ENCODE results near the gene VPS52.
A peak's percentile ranks its signal among the peaks of the same experiment; 100 is the strongest.

The VPS52 gene

GRCh38 chr6:33313105-33313708 is 41.5 kb upstream of the VPS52 start:
- ATAC-seq: peak; percentile 24
- Mint-ChIP-seq H3K4me1 (peaks cover 55% of the 10 kb centered on the region), H3K27ac (peak overlapping the region; percentile 99), H3K4me3 (peak overlapping the region; percentile 100), H3K36me3 (peaks cover 81% of the 10 kb centered on the region), H3K9me3 (no peaks in the 10 kb centered on the region)
- peak in 1 of 2 donors; percentile 79 for DNase-seq (ENCODE audit: low spot score in 2 of 2)

DNA sequence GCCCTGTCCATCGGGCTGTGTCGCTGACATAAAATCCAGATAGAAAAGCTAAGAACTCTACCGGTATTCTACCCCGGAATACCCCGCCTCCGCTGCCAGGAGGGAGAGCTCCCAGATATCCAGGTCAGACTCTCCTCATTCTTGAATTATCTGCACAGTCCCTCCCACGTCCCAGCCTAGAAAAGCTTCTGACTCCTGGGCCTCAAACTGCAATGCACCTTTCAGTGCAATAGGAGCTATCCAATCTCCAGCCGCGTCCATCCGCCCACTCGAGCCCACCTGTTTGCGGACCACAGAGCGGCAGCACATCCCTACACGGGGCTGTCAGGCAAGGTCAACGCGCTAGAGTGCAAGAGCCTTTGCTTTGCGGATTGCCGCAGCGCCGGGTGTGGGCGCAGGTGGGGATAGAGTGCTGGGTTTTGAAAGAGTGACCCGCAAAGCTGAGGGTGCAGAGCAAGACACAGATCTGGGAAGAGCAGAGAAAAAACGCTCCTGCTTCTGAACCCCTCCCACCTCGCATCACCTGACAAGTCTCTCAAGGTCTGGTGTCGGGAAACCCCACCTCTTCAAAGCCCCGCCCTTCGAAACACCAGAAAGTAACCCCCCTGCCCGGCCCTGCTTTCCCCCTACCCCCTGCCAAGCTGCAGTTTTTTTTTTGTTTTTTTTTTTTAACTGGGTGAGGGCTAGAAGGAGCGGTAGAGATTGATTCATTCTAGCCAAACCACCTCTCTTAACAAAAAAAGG is 40.9 kb upstream of the VPS52 start:
- H3K4me1 Mint-ChIP-seq: peaks cover 50% of the 10 kb centered on the region
- H3K36me3 Mint-ChIP-seq: peaks cover 81% of the 10 kb centered on the region
- no peaks in the 10 kb centered on the region for H3K9me3 Mint-ChIP-seq
- ATAC-seq: peak; percentile 59
- DNase-seq (ENCODE audit: low spot score in 2 of 2): peak in 1 of 2 donors; percentile 81
- peak overlapping the region; percentile 99 for H3K27ac Mint-ChIP-seq
- H3K4me3 Mint-ChIP-seq: peak overlapping the region; percentile 100

- Mint-ChIP-seq H3K36me3 (peaks cover 100% of the 10 kb centered on the region), H3K4me3 (no peak overlapping the region), H3K9me3 (no peaks in the 10 kb centered on the region), H3K4me1 (peaks cover 44% of the 10 kb centered on the region), H3K27ac (peak overlapping the region; percentile 13)
- ATAC-seq (no peak), DNase-seq (ENCODE audit: low spot score in 2 of 2) (no peak)
These were observed 34.7 kb upstream of the VPS52 start for GRCh38 chr6:33306356-33306755.

GRCh38 chr6:33305052-33305451 is 33.4 kb upstream of the VPS52 start:
- peak overlapping the region; percentile 13 for H3K27ac Mint-ChIP-seq
- peaks cover 51% of the 10 kb centered on the region for H3K4me1 Mint-ChIP-seq
- DNase-seq (ENCODE audit: low spot score in 2 of 2) (no peak), ATAC-seq (no peak)
- H3K9me3 Mint-ChIP-seq: no peaks in the 10 kb centered on the region
- peaks cover 100% of the 10 kb centered on the region for H3K36me3 Mint-ChIP-seq
- no peak overlapping the region for H3K4me3 Mint-ChIP-seq

- DNase-seq (ENCODE audit: low spot score in 2 of 2): no peak
- Mint-ChIP-seq H3K4me3 (no peak overlapping the region), H3K9me3 (no peaks in the 10 kb centered on the region), H3K36me3 (peaks cover 100% of the 10 kb centered on the region), H3K27ac (peak overlapping the region; percentile 77), H3K4me1 (peaks cover 60% of the 10 kb centered on the region)
- no peak for ATAC-seq
These were observed 32.5 kb upstream of the VPS52 start for GRCh38 chr6:33304216-33304615.

DNA sequence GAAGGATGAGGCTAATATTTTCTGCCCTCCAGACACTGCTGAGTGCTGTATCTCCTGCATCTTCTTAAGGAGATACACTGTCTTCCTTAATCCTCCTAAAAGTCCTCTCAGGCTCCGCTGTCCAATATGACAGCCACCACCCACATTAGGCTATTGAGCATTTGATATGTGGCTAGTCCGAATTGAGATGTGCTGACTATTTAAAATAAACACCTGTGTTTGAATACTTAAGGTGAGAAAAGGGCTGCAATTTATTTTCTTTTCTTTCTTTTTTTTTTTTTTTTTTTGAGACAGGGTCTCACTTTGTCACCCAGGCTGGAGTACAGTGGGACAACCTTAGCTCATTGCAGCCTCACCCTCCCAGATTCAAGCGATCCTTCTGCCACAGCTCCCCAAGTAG is 30.2 kb upstream of the VPS52 start:
- Mint-ChIP-seq H3K27ac (peak overlapping the region; percentile 100), H3K4me1 (peaks cover 67% of the 10 kb centered on the region), H3K36me3 (peaks cover 96% of the 10 kb centered on the region), H3K9me3 (no peaks in the 10 kb centered on the region), H3K4me3 (no peak overlapping the region)
- ATAC-seq (no peak), DNase-seq (ENCODE audit: low spot score in 2 of 2) (no peak)

DNA sequence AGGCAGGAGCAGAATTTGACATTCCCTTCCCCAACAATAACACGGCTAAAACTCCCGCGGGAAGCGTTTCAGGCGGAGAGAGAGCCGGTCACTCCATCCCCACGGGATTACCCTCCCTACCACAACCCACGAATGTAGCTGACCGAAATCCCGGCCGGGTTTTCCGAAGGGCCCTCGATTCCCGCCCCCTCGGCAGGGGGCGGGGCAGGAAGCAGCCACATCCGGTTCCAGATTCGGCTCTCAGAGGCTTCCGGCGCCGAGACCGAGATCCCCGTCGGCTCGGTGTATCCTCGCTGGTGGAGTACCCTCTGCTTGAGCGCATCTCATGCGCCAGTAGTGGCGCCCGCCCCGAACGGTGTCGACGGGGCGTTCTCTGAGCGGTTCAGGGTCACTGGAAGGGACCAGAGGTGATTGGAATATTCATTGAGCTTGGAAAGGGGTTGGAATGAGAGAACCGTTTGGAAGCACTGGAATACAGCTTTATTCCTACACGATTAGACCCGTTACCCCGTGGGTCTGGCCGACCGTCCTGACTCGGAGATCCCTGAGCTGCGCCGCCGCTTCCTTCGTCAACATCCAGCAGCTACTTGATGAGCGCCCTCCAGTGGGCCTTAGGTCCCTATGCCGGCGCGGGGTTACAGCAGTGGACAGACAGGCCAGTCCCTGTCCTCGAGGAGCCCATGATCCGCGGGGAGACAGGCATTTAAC is 27.7 kb upstream of the VPS52 start:
- Mint-ChIP-seq H3K27ac (peak overlapping the region; percentile 100), H3K4me1 (peaks cover 58% of the 10 kb centered on the region), H3K9me3 (no peaks in the 10 kb centered on the region), H3K36me3 (peaks cover 91% of the 10 kb centered on the region), H3K4me3 (peak overlapping the region; percentile 100)
- peak; percentile 90 for ATAC-seq
- DNase-seq (ENCODE audit: low spot score in 2 of 2): peak; percentile 85 to 97

- H3K9me3 Mint-ChIP-seq: no peaks in the 10 kb centered on the region
- DNase-seq (ENCODE audit: low spot score in 2 of 2): peak in 1 of 2 donors; percentile 36
- H3K4me3 Mint-ChIP-seq: peak within 1 kb of the TSS; percentile 100
- ATAC-seq: peak; percentile 36
- H3K36me3 Mint-ChIP-seq: peaks cover 88% of the 10 kb centered on the region
- H3K4me1 Mint-ChIP-seq: peaks cover 52% of the 10 kb centered on the region
- peak within 1 kb of the TSS; percentile 100 for H3K27ac Mint-ChIP-seq
These were observed 27.1 kb upstream of the VPS52 start, which contains the start of gene RGL2 for GRCh38 chr6:33298773-33299236. Gene RGL2 (minus strand): TSS chr6:33298942. CDS start chr6:33298610, 332 bp downstream.

DNA sequence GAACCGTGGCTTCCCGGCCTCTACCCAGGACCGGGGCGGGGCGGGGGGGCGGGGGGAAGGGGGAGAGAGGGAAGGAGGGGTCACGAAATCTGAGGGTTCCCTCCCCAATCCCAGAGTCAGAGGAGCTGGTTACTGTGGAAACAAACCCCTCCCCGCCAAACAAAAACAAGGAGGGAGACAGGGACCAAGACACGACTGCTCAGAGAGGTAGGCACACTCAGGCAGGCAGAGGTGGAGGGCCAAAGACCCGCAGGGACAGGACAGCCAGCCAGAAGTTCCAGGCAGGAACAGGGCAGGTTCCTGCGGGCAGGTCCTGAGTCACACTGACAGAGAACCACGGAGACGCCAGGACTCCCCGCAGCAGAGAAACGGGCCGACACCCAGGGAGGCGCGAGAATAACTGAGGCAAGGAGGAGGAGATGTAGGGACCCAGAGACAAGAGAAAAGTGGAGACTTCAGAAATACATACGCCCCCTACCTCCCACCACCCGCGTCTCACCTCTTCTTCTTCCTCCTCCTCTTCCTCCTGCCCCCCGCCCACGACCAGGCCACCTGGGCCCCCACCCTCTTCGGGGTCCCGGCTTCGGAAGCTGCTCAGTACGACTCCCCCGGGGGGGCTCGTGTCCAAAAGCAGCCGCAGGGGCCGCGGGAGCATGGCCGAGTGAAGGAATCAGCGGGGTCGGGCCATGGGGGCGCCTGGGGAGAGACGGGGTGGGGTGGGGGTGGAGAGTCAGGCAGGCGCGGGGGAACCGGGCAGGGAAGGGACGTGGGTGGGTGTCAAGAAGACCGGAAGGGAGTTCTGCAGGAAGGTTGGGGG is 26.5 kb upstream of the VPS52 start:
- peak overlapping the region; percentile 100 for H3K4me3 Mint-ChIP-seq
- peak; percentile 54 for ATAC-seq
- peaks cover 88% of the 10 kb centered on the region for H3K36me3 Mint-ChIP-seq
- peak overlapping the region; percentile 100 for H3K27ac Mint-ChIP-seq
- peaks cover 48% of the 10 kb centered on the region for H3K4me1 Mint-ChIP-seq
- H3K9me3 Mint-ChIP-seq: no peaks in the 10 kb centered on the region
- peak in 1 of 2 donors; percentile 81 for DNase-seq (ENCODE audit: low spot score in 2 of 2)

GRCh38 chr6:33297406-33297955 is 25.8 kb upstream of the VPS52 start:
- peak overlapping the region; percentile 100 for H3K4me3 Mint-ChIP-seq
- ATAC-seq (no peak), DNase-seq (ENCODE audit: low spot score in 2 of 2) (no peak)
- H3K27ac Mint-ChIP-seq: peak overlapping the region; percentile 100
- H3K4me1 Mint-ChIP-seq: peaks cover 48% of the 10 kb centered on the region
- H3K36me3 Mint-ChIP-seq: peaks cover 88% of the 10 kb centered on the region
- no peaks in the 10 kb centered on the region for H3K9me3 Mint-ChIP-seq

- Mint-ChIP-seq H3K4me3 (peak overlapping the region; percentile 100), H3K27ac (peak overlapping the region; percentile 100), H3K36me3 (peaks cover 88% of the 10 kb centered on the region), H3K4me1 (peaks cover 52% of the 10 kb centered on the region), H3K9me3 (no peaks in the 10 kb centered on the region)
- DNase-seq (ENCODE audit: low spot score in 2 of 2): no peak
- ATAC-seq: no peak
These were observed 25.2 kb upstream of the VPS52 start for GRCh38 chr6:33296797-33297405.

- Mint-ChIP-seq H3K4me3 (no peak overlapping the region), H3K9me3 (no peaks in the 10 kb centered on the region), H3K4me1 (peaks cover 53% of the 10 kb centered on the region), H3K36me3 (peaks cover 88% of the 10 kb centered on the region), H3K27ac (peak overlapping the region; percentile 100)
- DNase-seq (ENCODE audit: low spot score in 2 of 2) (no peak), ATAC-seq (no peak)
These were observed 24.1 kb upstream of the VPS52 start for GRCh38 chr6:33295621-33296369.

GRCh38 chr6:33294086-33294823 is 22.6 kb upstream of the VPS52 start:
- Mint-ChIP-seq H3K27ac (no peak overlapping the region), H3K4me1 (peaks cover 54% of the 10 kb centered on the region), H3K4me3 (no peak overlapping the region), H3K9me3 (no peaks in the 10 kb centered on the region), H3K36me3 (peaks cover 88% of the 10 kb centered on the region)
- ATAC-seq (no peak), DNase-seq (ENCODE audit: low spot score in 2 of 2) (no peak)

All from stimulated activated effector memory CD8-positive, alpha-beta T cell treated with anti-CD3 and anti-CD28 coated beads, Interleukin-12 subunit alpha, Interleukin-12 subunit beta, amount 100 ng/mL, for 72 hours (primary cell).